HepG2 (cell line): Measurements from ENCODE around the gene YIPF2. TPM values are rescaled to one million over a fixed set of nuclear protein-coding genes. Genes with fewer than 3 reads are reported as not detected.

Experiments used
- ATAC-seq: fragments of 200-7000 bp; cut with Tn5 transposase; 3 replicates; pipeline ENCODE4 v1.9.1; 2020; ENCODE audit warnings: mild to moderate bottlenecking, moderate library complexity
- BruUV-seq: library from RNA; stranded (reverse); fragments of 400-500 nt; replicated peaks from 2 replicates; lab custom pipeline; 2021; lab: Mats Ljungman, UMichigan
- CTCF ChIA-PET: fragments of 300-600 bp; formaldehyde crosslinking; extraction: SDS; loops from one replicate; lab custom pipeline; 2021; ENCODE audit warnings: low total read pairs, inconsistent platforms, low intra/inter-chr PET ratio; lab: Yijun Ruan, JAX
- POLR2A ChIA-PET: fragments of 350-600 bp; sonication (Branson Sonifier 250); formaldehyde crosslinking; loops from one replicate; lab custom pipeline; 2020; ENCODE audit warnings: antibody characterized with exemption, inconsistent platforms; lab: Yijun Ruan, JAX
- DNase-seq: peaks from one replicate; pipeline ENCODE4 v3.0.0-alpha.2; 2015; ENCODE audit warnings: low spot score
- FAIRE-seq: peaks from 3 replicates; lab custom pipeline; 2011; peaks lifted over from hg19 to GRCh38; lab: Jason Lieb, UNC
- H2AFZ ChIP-seq: one replicate; pipeline ENCODE4 v1.6.1; 2011; ENCODE audit warnings: low read length, inconsistent platforms
- H3K27ac ChIP-seq: fragments of 300-600 bp; 3 replicates; pipeline ENCODE4 v1.8.0; 2011; ENCODE audit warnings: mixed run types, mild to moderate bottlenecking, mixed read lengths, low read length, inconsistent platforms; ENCODE audit not compliant: insufficient read depth; ENCODE audit errors: extremely low read length
- H3K27me3 ChIP-seq, 2 experiments: fragments of 200-600 bp in 1 of 2; 2 replicates in 1 of 2; 3 replicates in 1 of 2; pipeline versions ENCODE4 v1.6.0 to v1.8.0; 2011; ENCODE audit warnings: low read length in 2 of 2, mild to moderate bottlenecking in 2 of 2, moderate library complexity in 2 of 2, inconsistent platforms in 1 of 2; ENCODE audit not compliant: insufficient read depth in 2 of 2, control insufficient read depth in 1 of 2
- H3K36me3 ChIP-seq, 2 experiments: fragments of 200-600 bp in 1 of 2; replicated peaks in 1 of 2; 2 replicates in 1 of 2; 3 replicates in 1 of 2; pipeline versions ENCODE4 v1.5.1 to v1.8.0; 2011; ENCODE audit warnings: low read length in 2 of 2, inconsistent platforms in 1 of 2; ENCODE audit not compliant: insufficient read depth in 2 of 2, control insufficient read depth in 1 of 2
- H3K4me1 ChIP-seq: 2 replicates; pipeline ENCODE4 v1.5.1; 2012; ENCODE audit warnings: low read length, inconsistent platforms; ENCODE audit not compliant: insufficient read depth
- H3K4me2 ChIP-seq: 2 replicates; pipeline ENCODE4 v1.6.0; 2011; ENCODE audit warnings: low read depth, low read length, inconsistent platforms
- H3K4me3 ChIP-seq, 3 experiments: fragments of 200-600 bp in 1 of 3; sonication (generic), shearing (Covaris generic) in 1 of 3; replicated peaks in 1 of 3; 2 replicates each; pipeline ENCODE4 v1.5.1; 2011 to 2016; ENCODE audit warnings: low read length in 3 of 3, inconsistent platforms in 2 of 3, low read depth in 2 of 3, mild to moderate bottlenecking in 2 of 3, control low read depth in 1 of 3, mixed read lengths in 1 of 3; ENCODE audit not compliant: insufficient read depth in 1 of 3
- H3K79me2 ChIP-seq: one replicate; pipeline ENCODE4 v1.6.1; 2011; ENCODE audit warnings: low read length, inconsistent platforms; ENCODE audit not compliant: insufficient read depth
- H3K9ac ChIP-seq: 2 replicates; pipeline ENCODE4 v1.6.0; 2011; ENCODE audit warnings: mild to moderate bottlenecking, low read depth, low read length, inconsistent platforms; ENCODE audit not compliant: insufficient read depth
- H3K9me3 ChIP-seq: 2 replicates; pipeline ENCODE4 v1.5.1; 2012; ENCODE audit warnings: mild to moderate bottlenecking, low read length
- H4K20me1 ChIP-seq: 2 replicates; pipeline ENCODE4 v1.6.0; 2011; ENCODE audit warnings: inconsistent platforms, mild to moderate bottlenecking, low read length, moderate library complexity; ENCODE audit not compliant: insufficient read depth
- AGO2 ChIP-seq: fragments of 200-400 bp; formaldehyde crosslinking; optimal IDR thresholded peaks from 2 replicates; pipeline ENCODE3; 2017; ENCODE audit warnings: mild to moderate bottlenecking, low read depth, low read length, moderate library complexity
- GMEB1 ChIP-seq: sonication (generic); formaldehyde crosslinking; IDR thresholded peaks from 2 replicates; pipeline ENCODE4 v1.5.1; 2020; ENCODE audit warnings: missing genetic modification reagents, mild to moderate bottlenecking, borderline replicate concordance
- HNF1B ChIP-seq: sonication (generic); formaldehyde crosslinking; IDR thresholded peaks from 2 replicates; pipeline ENCODE4 v1.5.1; 2020; ENCODE audit warnings: mild to moderate bottlenecking, moderate library complexity, missing genetic modification reagents
- JUNB ChIP-seq: sonication (generic); formaldehyde crosslinking; IDR thresholded peaks from 2 replicates; pipeline ENCODE4 v1.8.0; 2022; ENCODE audit warnings: missing genetic modification reagents, mild to moderate bottlenecking, borderline replicate concordance
- NFKBIZ ChIP-seq: IDR thresholded peaks from 2 replicates; pipeline ENCODE4 v1.6.1; 2018; ENCODE audit warnings: missing genetic modification reagents, missing compliant biosample characterization
- POLR2A ChIP-seq, 2 experiments: IDR thresholded peaks; 2 replicates each; pipeline ENCODE4 v1.6.1; 2011; ENCODE audit warnings: low read depth in 2 of 2, low read length in 2 of 2, mild to moderate bottlenecking in 1 of 2, moderate library complexity in 1 of 2; ENCODE audit not compliant: insufficient read depth in 1 of 2
- RBFOX2 ChIP-seq: fragments of 200-400 bp; formaldehyde crosslinking; IDR thresholded peaks from 2 replicates; pipeline ENCODE4 v1.6.1; 2017; ENCODE audit warnings: low read depth, mild to moderate bottlenecking, low read length
- TP53 ChIP-seq: sonication (generic); formaldehyde crosslinking; conservative IDR thresholded peaks from 2 replicates; pipeline ENCODE4 v1.4.0; 2020; ENCODE audit warnings: missing genetic modification reagents
- ZNF205 ChIP-seq: IDR thresholded peaks from 2 replicates; pipeline ENCODE4 v1.6.1; 2018; ENCODE audit warnings: missing biosample characterization, missing genetic modification reagents
- ZNF503 ChIP-seq: sonication (generic); formaldehyde crosslinking; IDR thresholded peaks from 2 replicates; pipeline ENCODE4 v1.4.0; 2020; ENCODE audit warnings: missing genetic modification reagents
- ZNF687 ChIP-seq: sonication (generic); formaldehyde crosslinking; IDR thresholded peaks from 2 replicates; pipeline ENCODE4 v1.5.1; 2020; ENCODE audit warnings: mild to moderate bottlenecking, missing genetic modification reagents, moderate library complexity
- WGBS: methylation state at CpG from one replicate; pipeline ENCODE4 v1.1.6; 2017; ENCODE audit warnings: low lambda C conversion rate; 5-methylcytosine and 5-hydroxymethylcytosine counted together
- in situ Hi-C: cut with HindIII; loops from 2 replicates; pipeline ENCODE4 v1.10.0; 2017; ENCODE audit warnings: low pct_unique_long_range_greater_than_20kb; ENCODE audit not compliant: extremely low pct_ligation_motif_present
- intact Hi-C: fragments of 100-400 bp; cut with micrococcal nuclease; formaldehyde crosslinking; loops from one replicate; pipeline ENCODE4 v1.10.0; 2022; ENCODE audit not compliant: unreplicated experiment
- polyA plus RNA-seq, 8 experiments: library from polyadenylated mRNA; depleted of rRNA in 3 of 8; stranded (reverse) in 7 of 8; unstranded in 1 of 8; fragments of >200 nt; fragmentation: Illumina TruSeq in 4 of 8; extraction: Trizol in 4 of 8; gene quantifications; 2 replicates each; pipeline versions ENCODE4 v1.2.1 to v1.2.3, GENCODE V29; 2011 to 2016; ENCODE audit warnings: low read depth in 4 of 8, missing spikeins in 1 of 8, mixed read lengths in 1 of 8; ENCODE audit not compliant: insufficient read depth in 1 of 8
- total RNA-seq, 5 experiments: library from RNA; depleted of rRNA; stranded (reverse); fragments of >200 nt; fragmentation: Illumina TruSeq; extraction: Trizol; gene quantifications; 2 replicates each; pipeline ENCODE4 v1.2.3, GENCODE V29; 2016; ENCODE audit warnings: low read depth in 1 of 5

YIPF2 gene
- total and polyA plus RNA-seq, 2 of the 13 experiments (the other 11 are each of a cell fraction or from before 2014, with no cell fraction given): 37.3 to 53.2 TPM

GRCh38 chr19:10923260-10924112 lies 5.0 kb downstream of the YIPF2 start:
- ChIA-PET CTCF (no interaction called here), POLR2A (no interaction called here)
- intact Hi-C loops (loop anchor here (10.0 kb wide), 1 partner anchor 49 kb away; the partner anchor contains the start of gene CARM1), in situ Hi-C loops (no loop called here)
- H3K79me2 ChIP-seq: peaks cover 10% of the 10 kb centered on the region
- H2AFZ ChIP-seq: no peak overlapping the region
- peaks cover 29 to 39% of the 10 kb centered on the region in 2 experiments; a peak in 4 of 5 replicates for H3K36me3 ChIP-seq
- FAIRE-seq (no peak), DNase-seq (no peak), ATAC-seq (no peak)
- no peaks in the 10 kb centered on the region; a peak in 1 of 5 replicates for H3K27me3 ChIP-seq
- H3K4me1 ChIP-seq: peaks cover 9% of the 10 kb centered on the region
- no peak overlapping the region for H3K27ac ChIP-seq
- H3K4me2 ChIP-seq: no peak overlapping the region
- no peak overlapping the region for H3K4me3 ChIP-seq
- H3K9ac ChIP-seq: no peak overlapping the region
- BruUV-seq: no TSS peak
- WGBS: 96% methylated on average over 19 of the region's 29 CpGs
- no peaks in the 10 kb centered on the region for H4K20me1 ChIP-seq
- H3K9me3 ChIP-seq: no peaks in the 10 kb centered on the region
- TF ChIP-seq ZNF503 (CRISPR knock-in tag) (no peak), JUNB (CRISPR knock-in tag) (0 out of 2 replicates have a peak, but pooled peaks have one; percentile 17), AGO2 (peak; percentile 92), ZNF205 (CRISPR knock-in tag) (no peak), RBFOX2 (peak; percentile 61; the same call in 1 of the 2 replicates), NFKBIZ (no peak), TP53 (CRISPR knock-in tag) (no peak), ZNF687 (CRISPR knock-in tag) (peak; percentile 19; the same call in 1 of the 2 replicates), POLR2A (IDR thresholded peaks at IDR 0.05; ENCODE audit: insufficient read depth in 1 of 2, low read depth in 2 of 2, low read length in 2 of 2) (peak in 1 of 2 experiments; percentile 37; a peak in 2 of 4 replicates), HNF1B (CRISPR knock-in tag) (no peak), GMEB1 (CRISPR knock-in tag) (no peak)
